GM19025 (cell line): Measurements from ENCODE around the gene HTT.

ENCODE experiments used
- ATAC-seq: cut with Tn5 transposase; IDR thresholded peaks from one replicate; pipeline ENCODE4 v1.9.1; 2021; ENCODE audit warnings: mild to moderate bottlenecking, low read depth, moderate library complexity; ENCODE audit not compliant: unreplicated experiment

Gene HTT

DNA sequence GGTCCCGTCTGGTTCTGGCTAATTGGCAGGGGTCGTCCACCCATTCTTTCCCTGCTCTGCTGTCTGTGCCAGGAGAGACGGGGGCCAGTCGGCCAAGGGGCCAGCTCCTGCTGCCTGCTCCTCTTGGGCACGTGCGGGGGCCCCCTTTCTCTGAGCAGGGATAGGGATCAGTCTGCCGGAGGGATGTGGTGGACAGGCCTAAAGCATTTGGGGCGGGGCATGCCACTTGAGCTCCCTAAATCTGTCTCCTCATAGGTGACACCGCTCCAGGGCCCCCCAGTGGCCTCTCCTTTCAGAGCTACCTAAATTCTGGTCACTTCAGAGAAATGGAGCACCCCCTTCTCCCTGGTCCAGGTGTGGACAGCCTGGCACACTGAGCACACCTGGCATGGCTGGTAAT is 170.3 kb downstream of the HTT start:
- no peak for ATAC-seq

DNA sequence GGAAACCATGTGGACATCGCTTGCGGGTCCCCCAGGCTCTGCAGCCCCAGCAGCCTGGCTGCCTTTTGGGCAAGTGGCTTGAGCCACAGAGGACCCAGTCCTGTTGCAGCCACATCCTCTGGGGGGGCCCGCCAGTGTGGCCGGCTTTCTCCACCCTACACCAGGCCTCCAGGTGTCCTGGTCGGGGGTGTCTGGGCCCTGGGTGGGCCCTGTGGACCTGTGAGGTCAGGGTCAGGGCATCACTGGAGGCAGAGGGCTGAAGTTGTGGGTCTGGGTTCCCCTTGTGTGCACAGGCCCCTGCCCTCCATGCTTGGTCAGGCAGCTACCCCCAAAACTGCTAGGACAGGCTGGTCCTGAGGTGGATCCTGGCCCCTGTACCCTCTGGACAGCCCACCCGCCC is 171.2 kb downstream of the HTT start:
- no peak for ATAC-seq

DNA sequence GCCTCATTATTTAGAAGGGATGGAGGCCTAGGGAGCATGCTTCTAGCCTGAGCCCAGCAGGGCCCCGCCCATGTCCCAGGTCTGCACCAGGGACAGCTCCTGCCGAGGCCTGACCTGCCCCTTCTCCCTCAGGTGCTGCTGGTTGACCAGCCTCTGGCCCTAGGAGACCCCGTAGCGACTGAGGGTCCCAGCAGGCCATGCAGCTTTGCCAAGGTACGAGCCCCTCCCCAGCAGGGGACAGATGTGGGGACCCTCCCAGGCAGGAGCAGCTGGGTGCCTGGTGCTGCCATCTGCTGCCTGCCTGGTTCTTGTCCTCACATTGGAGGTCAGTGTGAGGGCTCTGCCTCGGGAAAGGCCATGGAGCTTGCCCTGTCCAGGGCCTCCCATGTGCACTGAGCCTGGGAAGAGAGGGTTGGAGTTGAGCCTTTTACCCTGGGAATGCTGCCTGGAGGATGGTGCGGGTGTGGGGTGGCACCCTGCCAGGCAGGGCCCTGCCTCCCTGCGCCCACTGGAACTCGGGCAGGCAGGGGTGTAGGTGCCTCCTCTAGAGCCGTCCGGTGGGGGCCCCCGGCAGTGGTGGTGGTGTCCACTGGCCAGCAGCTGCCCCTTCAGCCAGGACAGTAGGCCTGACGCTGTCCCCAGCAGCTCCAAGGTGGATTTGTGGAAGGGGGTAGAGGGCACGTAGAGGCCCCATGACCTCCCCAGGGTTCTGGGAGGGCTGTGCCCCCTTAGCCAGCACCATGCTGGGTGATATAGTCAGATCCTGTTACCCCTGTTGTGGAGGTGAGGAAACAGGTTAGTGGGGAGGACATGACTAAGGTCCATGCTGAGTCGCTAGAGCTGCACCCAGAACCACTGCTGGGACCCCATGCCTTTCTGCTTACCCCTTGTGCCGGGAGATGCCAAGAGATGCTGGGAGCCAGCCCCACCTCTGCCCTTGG is 172.2 kb downstream of the HTT start:
- no peak for ATAC-seq

DNA sequence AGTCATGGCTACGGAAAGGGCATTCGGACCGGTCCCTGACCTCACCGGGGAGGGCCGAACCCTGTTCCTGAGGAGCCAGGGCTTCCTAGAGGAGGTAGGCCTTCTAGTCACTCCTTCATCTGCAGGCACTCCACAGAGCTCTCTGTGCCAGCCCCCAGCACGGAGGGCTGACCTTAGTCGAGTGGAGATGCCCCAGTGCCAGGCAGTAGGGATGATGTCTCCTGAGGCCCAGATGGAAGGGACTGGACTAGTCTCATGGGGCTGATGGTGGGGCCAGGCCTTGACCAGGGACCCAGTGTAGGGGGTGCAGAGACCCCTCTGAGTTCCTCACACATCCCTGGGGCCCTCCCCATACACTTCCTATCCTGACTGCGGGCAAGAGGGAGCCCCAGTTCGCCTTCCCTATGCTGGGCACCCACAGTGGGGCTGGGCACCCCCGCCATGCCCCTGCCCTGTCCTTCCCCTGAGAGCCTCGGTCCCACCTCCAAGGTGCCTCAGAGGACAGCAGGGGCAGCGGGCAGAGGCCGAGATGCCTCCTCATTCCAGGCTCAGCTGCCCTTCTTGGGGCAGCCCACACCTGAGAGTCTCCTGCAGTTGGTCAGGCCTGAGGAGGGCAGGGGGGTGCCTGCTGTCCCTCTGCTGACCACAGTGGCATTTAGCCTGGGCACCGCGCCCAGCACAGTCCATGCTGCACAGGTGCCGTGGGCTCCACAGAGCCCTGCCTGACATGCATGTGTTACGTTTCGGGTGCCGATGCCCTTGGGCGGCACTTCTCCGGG is 173.1 kb downstream of the HTT start:
- ATAC-seq = no peak

DNA sequence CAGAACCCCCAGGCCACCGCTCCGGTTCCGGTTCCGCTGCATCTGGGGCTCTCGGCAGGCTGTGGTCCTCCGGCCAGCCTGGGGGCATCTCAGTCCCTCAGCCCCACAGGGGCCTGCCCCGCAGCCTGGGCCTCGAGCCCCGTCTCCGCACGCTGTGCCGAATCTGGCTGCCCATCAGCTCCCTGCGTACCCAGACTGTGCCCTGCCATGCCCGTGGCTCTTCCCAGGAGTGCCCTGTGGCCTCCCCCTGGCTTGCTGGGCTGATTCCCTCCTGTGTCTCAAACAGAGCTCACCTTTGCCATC is 173.6 kb downstream of the HTT start:
- no peak for ATAC-seq

DNA sequence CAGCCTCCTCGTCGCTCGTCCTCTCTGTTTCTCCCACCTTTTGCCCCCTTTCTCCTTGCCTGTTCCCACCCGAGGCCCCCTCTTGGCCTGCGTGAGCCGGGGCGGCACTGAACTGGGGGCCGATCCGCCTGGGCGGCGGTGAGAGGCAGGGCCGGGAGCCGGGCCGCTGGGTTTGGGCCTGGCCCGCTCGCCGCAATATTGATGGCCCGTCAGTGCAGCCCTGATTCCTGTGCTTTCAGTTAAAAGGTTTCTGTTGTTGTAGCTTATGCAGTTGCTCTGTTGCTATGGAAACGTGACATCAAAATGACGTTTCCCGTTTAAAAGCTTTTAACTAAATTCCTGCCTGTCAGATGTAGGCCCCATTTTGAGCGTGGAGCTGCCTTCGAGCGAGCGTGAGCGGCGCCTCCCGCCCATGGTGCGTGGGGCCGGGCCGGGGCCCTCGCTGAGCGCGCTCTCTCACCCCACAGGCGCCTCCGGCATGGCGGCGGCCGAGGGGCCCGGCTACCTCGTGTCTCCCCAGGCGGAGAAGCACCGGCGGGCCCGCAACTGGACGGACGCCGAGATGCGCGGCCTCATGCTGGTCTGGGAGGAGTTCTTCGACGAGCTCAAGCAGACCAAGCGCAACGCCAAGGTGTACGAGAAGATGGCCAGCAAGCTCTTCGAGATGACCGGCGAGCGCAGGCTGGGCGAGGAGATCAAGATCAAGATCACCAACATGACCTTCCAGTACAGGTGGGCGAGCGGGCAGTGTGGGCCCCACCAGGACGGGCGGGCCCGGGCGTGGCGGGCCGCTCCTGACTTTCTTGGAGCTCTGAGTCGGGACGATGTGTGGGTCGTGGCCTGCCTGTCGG is 174.6 kb downstream of the HTT start, which contains the start of gene MSANTD1:
Gene MSANTD1, plus strand, starts transcription at position 349 of the 851 bp plus-strand sequence. Its CDS starts 64 bp downstream, at position 413.
- ATAC-seq = no peak

DNA sequence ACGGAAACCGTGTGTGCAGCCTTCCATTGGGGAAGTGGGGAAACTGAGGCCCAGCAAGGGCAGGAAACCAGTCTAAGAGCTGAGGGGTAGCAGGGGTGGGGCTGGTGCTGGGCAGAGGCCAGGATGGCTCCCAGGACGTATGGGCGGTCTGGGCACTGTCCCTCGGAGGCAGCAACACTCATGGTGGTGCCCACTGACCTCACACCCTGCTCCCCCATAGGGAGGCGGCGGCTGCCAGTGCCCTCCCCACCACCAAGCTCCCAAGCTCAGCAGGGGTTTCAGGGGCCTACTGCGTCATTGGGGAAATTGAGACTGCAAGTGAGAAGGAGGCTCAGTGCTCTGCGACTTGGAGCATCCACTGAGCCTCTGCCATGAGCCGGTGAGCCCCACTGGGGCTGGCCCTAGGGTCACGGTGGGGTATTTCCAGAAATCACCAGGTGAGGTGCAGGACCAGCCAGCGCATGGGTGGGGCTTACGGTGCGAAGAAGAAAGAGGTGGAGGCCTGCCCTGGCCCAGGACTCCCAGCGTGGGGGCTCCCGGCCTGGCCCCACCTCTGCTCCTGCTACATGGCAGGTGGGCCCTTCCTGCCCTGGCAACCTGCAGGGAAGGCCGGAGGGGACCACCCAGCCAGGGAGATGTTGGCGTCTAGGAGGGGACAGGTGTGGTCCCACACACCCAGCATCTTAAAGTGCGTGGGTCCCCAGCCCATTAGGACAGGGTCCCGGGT is 175.4 kb downstream of the HTT start:
- ATAC-seq = no peak

DNA sequence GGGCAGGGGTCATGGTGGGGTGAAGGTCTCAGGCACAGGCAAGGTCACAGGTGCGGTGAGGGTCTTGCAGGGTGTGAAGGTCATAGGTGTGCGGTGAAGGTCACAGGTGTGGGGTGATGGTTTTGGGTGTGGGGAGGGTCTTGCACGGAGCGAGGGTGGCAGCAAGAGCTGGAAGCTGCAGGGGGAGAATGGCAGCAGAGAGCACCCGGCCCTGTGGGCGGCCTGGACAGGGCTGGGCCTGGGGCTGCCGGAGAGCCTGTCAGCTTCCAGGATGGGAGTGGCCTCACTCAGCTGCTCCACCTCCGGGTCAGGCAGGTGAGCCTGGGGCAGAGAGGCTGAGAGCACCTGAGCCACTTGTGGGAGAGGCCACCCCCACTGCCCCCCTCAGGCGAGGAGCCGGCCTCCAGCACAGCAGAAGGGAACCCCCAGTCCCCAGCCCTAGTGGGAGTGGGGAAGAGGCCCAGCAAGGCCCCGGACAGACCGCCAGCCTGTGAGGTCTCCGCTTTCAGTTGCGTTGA is 176.0 kb downstream of the HTT start:
- no peak for ATAC-seq

DNA sequence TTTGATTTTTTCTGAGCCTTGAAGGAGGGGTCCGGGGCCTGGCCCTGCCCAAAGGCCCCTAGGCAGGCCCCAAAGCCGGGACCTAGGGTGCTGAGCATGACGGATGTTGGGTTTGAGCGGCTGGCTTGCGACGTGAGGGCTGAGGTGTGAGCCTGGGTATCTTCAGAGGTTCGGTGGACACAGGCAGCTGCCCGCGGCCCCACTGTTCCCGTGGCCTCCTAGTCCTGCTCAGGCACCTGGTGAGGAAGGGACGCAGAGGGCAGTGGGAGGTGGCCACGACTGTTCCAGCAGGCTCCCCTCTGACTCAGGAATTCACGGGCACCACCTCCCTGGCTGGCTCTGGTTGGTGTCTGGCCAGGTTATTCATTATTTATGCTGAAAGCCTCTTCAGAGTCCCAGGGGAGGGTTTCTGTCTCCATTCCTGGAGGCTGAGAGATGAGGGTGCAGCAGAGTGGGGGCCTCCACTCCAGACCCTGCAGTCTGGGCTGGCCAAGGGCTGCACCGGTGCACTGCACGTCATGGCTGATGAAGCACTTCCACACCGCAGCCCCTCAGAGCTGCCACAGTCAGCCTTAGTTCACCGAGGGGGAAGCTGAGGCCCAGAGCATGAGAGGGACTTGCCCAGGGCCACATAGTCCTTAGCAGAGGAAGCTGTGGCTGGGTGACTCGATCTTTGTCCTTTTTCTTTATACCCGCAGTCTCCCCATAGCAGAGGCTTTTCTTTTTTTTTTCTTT is 176.6 kb downstream of the HTT start:
- ATAC-seq = no peak

DNA sequence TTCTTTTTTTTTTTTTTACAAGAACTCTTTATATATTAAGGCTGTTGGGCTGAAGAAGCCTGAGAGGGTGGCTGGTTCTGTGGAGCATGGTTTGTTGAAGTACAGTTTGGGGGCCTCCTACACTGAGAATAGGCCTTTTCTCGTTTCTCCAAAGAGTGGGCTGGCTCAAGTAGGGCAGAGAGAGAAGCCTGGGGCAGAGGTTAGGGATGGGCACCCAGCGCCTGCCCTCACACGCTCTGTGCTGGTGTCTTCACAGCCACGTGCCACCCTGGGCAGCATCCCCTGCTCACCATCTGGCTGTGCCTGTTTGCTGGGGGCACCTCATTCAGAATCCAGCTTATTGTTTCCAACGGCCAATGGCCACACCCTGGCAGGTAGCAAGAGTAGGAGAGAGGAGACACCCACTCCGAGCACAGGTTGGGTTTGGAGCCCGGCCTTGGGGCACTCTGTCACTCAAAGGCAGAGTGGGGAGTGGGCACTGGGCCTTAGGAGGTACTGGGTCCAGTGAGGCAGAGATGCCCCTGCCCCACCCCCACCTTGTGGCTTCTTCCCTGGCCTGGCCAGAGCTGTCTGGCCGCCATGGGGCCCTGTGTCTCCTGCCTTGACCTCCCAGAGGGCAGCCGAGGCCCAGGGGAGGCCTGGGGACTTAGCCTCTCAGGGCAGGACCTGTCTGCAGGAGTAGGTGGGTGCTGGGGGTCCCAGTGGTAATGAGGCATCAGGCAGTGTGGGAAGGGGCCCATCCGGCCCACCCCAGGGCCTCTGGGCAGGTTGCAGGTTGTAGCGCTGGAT is 177.4 kb downstream of the HTT start:
- no peak for ATAC-seq

DNA sequence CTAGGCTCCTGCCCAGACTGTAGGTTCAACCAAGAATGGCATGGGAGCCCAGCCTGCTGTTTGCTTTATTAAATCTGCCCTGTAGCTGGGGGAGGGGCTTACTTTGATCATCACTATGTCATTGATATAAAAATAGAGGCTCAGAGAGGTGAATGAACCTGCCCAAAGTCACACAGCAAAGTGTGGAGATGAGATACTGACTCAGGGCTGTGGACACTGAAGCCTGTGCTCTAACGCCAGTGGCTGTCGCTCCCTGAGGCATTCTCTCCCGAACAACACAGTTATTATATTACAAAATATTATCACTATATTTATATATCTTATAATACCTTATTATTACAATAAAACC is 178.0 kb downstream of the HTT start:
- ATAC-seq = no peak

DNA sequence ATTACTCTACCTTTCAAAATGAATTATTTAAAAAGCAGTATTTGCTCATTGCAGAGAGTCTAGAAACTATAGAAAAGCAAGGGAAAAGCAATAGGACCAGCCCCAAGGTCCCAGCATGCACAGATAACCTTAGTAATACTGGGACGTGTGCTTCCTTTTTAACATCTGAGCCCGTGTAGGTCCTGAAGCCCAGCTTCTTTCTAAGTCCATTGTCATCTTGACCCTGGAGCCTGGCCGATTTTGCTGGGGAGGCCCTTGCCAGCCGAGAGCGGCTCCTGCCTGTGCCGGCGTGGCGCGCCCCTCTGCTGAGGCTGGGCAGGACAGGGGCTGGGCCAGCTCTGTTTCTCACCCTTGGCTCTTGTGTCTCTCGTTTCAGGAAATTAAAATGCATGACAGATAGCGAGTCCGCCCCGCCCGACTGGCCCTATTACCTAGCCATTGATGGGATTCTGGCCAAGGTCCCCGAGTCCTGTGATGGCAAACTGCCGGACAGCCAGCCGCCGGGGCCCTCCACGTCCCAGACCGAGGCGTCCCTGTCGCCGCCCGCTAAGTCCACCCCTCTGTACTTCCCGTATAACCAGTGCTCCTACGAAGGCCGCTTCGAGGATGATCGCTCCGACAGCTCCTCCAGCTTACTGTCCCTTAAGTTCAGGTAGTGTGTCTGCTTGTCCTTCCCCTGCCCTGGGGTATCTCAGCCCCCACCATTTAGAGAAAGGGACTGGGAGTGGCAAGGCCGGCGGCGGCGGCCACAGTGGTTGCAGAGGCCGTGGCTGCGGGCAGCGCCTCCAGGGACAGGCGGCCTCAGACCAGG is 178.6 kb downstream of the HTT start:
- ATAC-seq = no peak

DNA sequence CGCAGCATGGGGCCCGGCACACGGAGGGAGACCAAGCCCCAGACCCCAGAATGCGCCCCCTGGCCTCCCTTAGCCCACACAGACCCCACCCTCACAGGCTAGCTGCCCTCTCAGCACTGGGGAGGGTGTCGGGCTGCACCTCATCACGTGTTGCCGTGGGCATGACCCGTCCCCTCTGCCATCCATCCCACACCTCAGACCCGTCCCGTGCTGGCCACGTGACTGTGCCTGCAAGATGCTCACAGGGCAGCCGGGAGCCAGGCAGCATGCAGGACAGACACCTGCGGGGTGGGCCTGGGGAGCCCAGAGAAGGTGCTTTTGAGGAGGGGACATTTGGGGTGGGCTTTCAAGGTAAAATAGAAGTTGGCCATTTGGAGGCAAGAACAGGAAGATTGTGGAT is 179.3 kb downstream of the HTT start:
- ATAC-seq = no peak

DNA sequence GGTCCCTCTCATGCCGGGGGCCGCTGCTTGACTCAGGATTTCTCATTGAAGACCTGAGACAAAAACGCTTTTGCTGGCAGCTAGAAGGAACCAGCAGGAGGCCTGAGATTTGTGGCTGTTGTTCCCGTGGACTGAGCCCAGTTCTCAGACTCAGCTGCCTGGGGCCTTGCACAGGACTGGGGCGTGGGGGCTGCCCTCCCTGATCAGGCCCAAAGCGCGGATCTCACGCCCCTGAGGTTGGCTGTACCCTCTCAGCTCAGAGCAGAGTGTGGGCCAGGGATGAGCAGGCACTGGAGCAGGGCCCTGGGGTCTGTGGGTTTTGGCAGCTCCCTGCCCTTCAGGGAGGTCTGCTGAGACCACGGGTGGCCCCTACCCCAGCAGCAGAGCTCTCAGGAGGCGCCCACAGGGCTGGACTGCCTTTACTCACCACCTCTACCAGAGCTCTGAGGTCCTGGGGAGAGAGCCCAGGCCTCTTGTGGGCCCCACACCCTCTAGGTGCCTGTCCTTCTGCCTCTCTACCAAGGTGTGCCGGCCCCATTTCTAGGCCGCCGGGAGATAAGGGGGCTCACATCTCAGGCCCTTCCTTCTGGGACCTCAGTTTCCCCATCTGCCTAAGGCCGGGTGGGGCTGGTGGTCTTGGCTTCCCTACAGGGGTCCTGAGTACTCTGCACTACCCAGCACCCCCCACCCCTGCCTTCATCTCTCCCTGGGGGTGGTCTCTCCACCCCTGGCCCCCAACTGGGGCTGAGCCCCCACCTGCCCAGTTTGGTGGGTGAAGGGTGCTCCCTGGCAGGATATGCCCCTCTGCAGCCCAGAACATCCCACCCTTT is 180.0 kb downstream of the HTT start:
- ATAC-seq = no peak

DNA sequence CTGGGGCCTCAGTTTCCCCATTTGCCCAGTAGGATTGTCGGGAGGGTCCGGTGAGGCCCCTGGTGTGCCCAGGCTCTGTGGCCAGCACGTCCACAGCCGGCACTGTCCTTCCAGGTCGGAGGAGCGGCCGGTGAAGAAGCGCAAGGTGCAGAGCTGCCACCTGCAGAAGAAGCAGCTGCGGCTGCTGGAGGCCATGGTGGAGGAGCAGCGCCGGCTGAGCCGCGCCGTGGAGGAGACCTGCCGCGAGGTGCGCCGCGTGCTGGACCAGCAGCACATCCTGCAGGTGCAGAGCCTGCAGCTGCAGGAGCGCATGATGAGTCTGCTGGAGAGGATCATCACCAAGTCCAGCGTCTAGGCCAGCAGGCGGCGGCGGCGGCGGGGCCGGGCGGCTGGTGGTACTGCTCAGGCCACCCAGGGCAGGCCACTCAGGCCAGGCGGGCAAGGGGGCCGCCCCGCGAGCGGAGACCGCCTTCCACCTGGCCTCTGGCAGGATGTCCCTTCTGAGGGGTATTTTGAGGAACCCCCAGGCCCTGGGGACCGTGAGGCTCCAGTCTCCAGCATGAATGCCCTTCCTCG is 181.2 kb downstream of the HTT start:
- ATAC-seq = no peak

DNA sequence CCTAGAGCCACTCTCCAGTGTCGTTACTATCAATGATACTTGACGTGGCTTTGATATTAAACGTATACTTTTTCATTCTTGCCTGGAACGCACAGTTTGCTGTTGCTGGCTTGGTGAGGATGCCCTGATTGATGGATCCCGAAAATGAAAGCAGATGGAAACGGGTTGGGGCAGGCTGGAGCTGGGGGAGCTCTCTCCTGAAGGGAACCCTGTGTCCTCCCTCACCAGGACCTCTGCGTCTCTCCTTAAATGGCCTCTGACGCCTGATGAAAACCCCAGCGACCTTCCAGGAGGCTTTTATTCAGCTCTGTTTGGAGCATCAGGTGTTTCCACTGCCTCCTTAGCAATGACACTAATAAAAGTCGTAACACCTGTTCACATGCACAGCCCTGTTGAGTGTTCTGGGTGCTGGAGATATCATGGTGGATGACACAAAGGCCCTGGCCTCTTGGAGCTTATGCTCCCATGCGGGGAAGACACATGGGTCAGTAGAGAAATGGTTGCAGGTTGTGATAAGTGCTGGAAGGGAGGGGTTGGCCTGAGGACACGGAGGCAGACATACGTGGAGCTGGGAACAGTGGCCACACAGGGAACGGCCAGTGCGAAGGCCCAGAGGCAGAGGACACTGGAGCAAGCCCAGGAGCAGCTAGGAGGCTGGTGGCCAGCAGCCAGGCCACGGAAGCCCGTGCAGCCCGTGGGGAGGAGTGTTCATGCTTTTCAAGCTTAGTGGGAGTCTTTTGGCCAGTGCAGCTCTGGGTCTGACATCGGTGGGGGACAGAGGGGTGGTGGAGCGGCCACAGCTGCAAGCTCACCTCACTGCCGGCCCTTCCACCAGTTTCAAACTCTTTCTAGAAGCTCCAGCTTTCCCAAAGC is 182.0 kb downstream of the HTT start:
- no peak for ATAC-seq
